Measurements from ENCODE around the gene DHX58.

Gene DHX58

GRCh38 chr17:42109086-42109485, 3.4 kb downstream of the DHX58 start:
- no peak for DNase-seq

GRCh38 chr17:42107597-42108576, 4.6 kb downstream of the DHX58 start:
- DNase-seq = no peak

GRCh38 chr17:42107124-42107523, 5.4 kb downstream of the DHX58 start:
- no peak for DNase-seq

GRCh38 chr17:42106009-42106408, 6.5 kb downstream of the DHX58 start:
- DNase-seq = no peak

GRCh38 chr17:42104264-42104663, 8.2 kb downstream of the DHX58 start:
- no peak for DNase-seq

GRCh38 chr17:42103221-42103954, 9.1 kb downstream of the DHX58 start:
- DNase-seq = no peak

GRCh38 chr17:42101513-42102292, 10.8 kb downstream of the DHX58 start:
- DNase-seq = no peak

- DNase-seq = no peak
Observed at GRCh38 chr17:42098730-42099399, 13.6 kb downstream of the DHX58 start.

GRCh38 chr17:42097691-42098631, 14.6 kb downstream of the DHX58 start, which contains the start of gene ZNF385C:
Gene ZNF385C (minus strand): TSS chr17:42098473. CDS start chr17:42063056, 35,417 bp downstream.
- DNase-seq = no peak

GRCh38 chr17:42096360-42097111, 16.0 kb downstream of the DHX58 start:
- DNase-seq = no peak

- no peak for DNase-seq
Observed at GRCh38 chr17:42094375-42095069, 18.0 kb downstream of the DHX58 start.

GRCh38 chr17:42092939-42093338, 19.6 kb downstream of the DHX58 start:
- no peak for DNase-seq

GRCh38 chr17:42090964-42091790, 21.3 kb downstream of the DHX58 start:
- DNase-seq = no peak

GRCh38 chr17:42088736-42089135, 23.8 kb downstream of the DHX58 start:
- DNase-seq = no peak

GRCh38 chr17:42087736-42088705, 24.5 kb downstream of the DHX58 start:
- no peak for DNase-seq

GRCh38 chr17:42087042-42087701, 25.3 kb downstream of the DHX58 start:
- no peak for DNase-seq

GRCh38 chr17:42081516-42082129, 30.9 kb downstream of the DHX58 start:
- no peak for DNase-seq

Measured in NCI-H1417 treated with DMSO at 0.1 percent for 48 hours (cell line).